ENCODE results near the gene TROAP. TPM values are rescaled to one million over a fixed set of nuclear protein-coding genes. Genes with fewer than 3 reads are reported as not detected.

Gene TROAP
- total and polyA plus RNA-seq, 8 donors, result 0.08 to 1.3 (median 0.46) TPM; not detected in 1

DNA sequence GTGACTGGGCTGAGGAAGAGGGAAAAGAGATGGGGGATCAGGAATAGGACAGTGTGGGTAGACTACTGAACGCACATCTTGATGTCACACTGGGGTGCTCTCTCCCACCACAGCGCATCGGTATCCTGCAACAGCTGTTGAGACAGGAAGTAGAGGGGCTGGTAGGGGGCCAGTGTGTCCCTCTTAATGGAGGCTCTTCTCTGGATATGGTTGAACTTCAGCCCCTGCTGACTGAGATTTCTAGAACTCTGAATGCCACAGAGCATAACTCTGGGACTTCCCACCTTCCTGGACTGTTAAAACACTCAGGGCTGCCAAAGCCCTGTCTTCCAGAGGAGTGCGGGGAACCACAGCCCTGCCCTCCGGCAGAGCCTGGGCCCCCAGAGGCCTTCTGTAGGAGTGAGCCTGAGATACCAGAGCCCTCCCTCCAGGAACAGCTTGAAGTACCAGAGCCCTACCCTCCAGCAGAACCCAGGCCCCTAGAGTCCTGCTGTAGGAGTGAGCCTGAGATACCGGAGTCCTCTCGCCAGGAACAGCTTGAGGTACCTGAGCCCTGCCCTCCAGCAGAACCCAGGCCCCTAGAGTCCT is 7.1 kb downstream of the TROAP start:
- WGBS, 2 donors, result 94 to 97% methylated on average over 7 of the region's 7 CpGs
- Histone ChIP-seq H3K4me1 (peaks cover 0 to 4% (median 3%) of the 10 kb centered on the region in 3 donors), H3K36me3 (no peaks in the 10 kb centered on the region), H3K4me3 (no peak overlapping the region), H3K9me3 (no peaks in the 10 kb centered on the region), H3K27me3 (no peaks in the 10 kb centered on the region), H3K27ac (no peak overlapping the region)
- ATAC-seq (no peak), DNase-seq (no peak), FAIRE-seq (no peak)
- TF ChIP-seq, protein P1, sequence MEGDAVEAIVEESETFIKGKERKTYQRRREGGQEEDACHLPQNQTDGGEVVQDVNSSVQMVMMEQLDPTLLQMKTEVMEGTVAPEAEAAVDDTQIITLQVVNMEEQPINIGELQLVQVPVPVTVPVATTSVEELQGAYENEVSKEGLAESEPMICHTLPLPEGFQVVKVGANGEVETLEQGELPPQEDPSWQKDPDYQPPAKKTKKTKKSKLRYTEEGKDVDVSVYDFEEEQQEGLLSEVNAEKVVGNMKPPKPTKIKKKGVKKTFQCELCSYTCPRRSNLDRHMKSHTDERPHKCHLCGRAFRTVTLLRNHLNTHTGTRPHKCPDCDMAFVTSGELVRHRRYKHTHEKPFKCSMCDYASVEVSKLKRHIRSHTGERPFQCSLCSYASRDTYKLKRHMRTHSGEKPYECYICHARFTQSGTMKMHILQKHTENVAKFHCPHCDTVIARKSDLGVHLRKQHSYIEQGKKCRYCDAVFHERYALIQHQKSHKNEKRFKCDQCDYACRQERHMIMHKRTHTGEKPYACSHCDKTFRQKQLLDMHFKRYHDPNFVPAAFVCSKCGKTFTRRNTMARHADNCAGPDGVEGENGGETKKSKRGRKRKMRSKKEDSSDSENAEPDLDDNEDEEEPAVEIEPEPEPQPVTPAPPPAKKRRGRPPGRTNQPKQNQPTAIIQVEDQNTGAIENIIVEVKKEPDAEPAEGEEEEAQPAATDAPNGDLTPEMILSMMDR (IDR thresholded peaks at IDR 0.05), result no peak
- intact Hi-C loops (cut with DNase I), result no loop called here

DNA sequence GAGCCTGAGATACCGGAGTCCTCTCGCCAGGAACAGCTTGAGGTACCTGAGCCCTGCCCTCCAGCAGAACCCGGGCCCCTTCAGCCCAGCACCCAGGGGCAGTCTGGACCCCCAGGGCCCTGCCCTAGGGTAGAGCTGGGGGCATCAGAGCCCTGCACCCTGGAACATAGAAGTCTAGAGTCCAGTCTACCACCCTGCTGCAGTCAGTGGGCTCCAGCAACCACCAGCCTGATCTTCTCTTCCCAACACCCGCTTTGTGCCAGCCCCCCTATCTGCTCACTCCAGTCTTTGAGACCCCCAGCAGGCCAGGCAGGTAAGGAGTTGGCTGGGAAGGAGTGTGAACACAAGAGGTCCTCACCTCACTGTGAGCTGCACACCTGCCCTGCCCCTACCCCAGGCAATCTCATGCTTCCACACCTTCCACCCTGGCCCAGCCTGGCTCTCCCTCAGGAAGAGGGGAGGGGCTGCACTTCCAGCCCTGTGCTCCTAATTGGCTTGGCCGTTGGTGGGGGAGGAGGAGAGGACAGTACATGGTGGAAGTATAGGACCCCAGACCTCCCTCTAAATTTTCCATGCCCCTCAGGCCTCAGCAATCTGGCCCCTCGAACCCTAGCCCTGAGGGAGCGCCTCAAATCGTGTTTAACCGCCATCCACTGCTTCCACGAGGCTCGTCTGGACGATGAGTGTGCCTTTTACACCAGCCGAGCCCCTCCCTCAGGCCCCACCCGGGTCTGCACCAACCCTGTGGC is 7.8 kb downstream of the TROAP start:
- no peak for FAIRE-seq
- intact Hi-C loops (cut with DNase I), result no loop called here
- TF ChIP-seq, protein P1 (IDR thresholded peaks at IDR 0.05), result no peak

DNA sequence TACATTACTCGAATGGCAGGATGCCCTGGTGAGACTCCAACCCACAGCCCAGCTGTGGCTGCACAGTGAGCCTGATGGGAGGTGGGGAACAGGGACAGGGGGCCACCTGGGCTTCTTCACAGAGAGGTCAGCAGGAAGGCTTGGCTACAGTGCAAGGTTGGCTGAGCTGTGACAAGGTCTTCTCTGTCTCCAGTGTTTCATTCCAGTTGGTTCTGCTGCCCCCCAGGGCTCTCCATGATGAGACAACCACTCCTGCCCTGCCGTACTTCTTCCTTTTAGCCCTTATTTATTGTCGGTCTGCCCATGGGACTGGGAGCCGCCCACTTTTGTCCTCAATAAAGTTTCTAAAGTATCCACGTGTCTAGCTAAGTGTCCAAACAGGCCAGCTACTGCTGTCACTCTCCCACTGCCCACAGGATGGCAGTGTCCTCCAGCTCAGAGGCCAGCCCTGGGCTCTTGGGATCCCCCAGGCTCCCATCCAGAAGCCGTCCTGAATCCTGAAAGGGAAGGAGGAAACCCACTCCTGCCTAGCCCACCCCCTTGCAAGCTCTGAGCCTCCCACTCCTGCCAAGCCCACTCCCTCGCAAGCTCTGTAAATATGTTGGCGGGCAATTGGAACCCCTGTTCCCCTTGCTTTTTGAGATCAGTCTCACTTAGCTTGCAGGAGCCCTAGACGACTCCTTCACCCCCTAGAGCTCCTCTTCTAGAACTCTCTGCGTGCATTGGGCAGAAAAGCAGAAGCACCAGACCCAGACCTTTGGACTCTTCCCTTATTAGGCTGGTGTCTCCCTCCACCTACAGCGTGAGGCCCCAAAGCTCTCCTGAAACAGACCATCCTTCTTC is 8.5 kb downstream of the TROAP start:
- TF ChIP-seq, protein P1 (IDR thresholded peaks at IDR 0.05), result peak; percentile 56 to 76 (median 66)
- intact Hi-C loops (cut with DNase I), result no loop called here
- FAIRE-seq, result no peak

More for the DNA sequence above, 7.8 kb downstream of the TROAP start:
- Histone ChIP-seq H3K4me1 (peaks cover 0 to 4% (median 3%) of the 10 kb centered on the region in 3 donors), H3K27me3 (no peaks in the 10 kb centered on the region), H3K4me3 (no peak overlapping the region), H3K36me3 (no peaks in the 10 kb centered on the region), H3K27ac (no peak overlapping the region), H3K9me3 (no peaks in the 10 kb centered on the region)
- DNase-seq (no peak), ATAC-seq (no peak)
- WGBS, 2 donors, result 57 to 61% methylated on average over 14 of the region's 14 CpGs

DNA sequence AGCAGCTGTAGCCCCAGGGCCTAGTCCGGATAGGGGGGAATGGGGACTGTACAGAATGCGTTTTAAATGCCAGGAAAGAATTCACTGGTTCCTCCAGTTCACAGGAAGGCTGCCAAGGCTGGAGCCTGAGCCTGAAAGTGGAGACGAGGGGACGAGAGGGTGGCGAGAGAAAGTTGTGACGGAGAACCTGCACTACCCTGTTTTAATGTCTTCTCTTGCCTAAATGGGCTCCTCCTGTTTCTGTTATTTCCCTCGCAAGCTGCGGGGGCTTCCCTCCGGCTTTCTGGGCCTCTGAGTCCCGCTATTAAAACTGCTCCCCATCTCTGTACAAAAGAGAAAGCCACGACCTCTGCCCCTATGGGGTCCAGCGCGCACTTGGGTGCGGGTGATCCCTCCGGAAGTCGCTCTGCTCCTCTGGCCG is 9.4 kb downstream of the TROAP start:
- no peak overlapping the region for H3K4me3 ChIP-seq
- no peak for FAIRE-seq
- no peak for ATAC-seq
- H3K27me3 ChIP-seq, result peaks cover 0 to 8% (median 7%) of the 10 kb centered on the region in 4 donors
- H3K9me3 ChIP-seq, result no peaks in the 10 kb centered on the region
- 80 to 82% methylated on average over 17 of the region's 17 CpGs for WGBS, 2 donors
- TF ChIP-seq, protein P1 (IDR thresholded peaks at IDR 0.05), result no peak
- no peak overlapping the region for H3K27ac ChIP-seq
- H3K36me3 ChIP-seq, result no peaks in the 10 kb centered on the region
- intact Hi-C loops (cut with DNase I), result no loop called here
- H3K4me1 ChIP-seq, result peaks cover 0 to 4% (median 3%) of the 10 kb centered on the region in 3 donors
- no peak for DNase-seq

More for the DNA sequence above, 8.5 kb downstream of the TROAP start:
- H3K36me3 ChIP-seq, result no peaks in the 10 kb centered on the region
- H3K9me3 ChIP-seq, result no peaks in the 10 kb centered on the region
- H3K4me3 ChIP-seq, result peak overlapping the region in 1 of 4 donors; percentile 12
- H3K4me1 ChIP-seq, result peaks cover 0 to 4% (median 3%) of the 10 kb centered on the region in 3 donors
- peaks cover 0 to 8% (median 6%) of the 10 kb centered on the region in 4 donors for H3K27me3 ChIP-seq
- H3K27ac ChIP-seq, result no peak overlapping the region
- peak; percentile 91 to 98 (median 96) for ATAC-seq
- DNase-seq, result peak in 5 of 6 donors; percentile 64 to 88 (median 79)
- 31 to 33% methylated on average over 11 of the region's 11 CpGs for WGBS, 2 donors
